ENCODE results near the gene JAK1.

- TF ChIP-seq CTCF (IDR thresholded peaks at IDR 0.05) (no peak), POLR2A (IDR thresholded peaks at IDR 0.05; ENCODE audit: low read depth) (no peak)
Measured at GRCh38 chr1:65003316-65003664, 36.9 kb upstream of the JAK1 start.

All from esophagus muscularis mucosa (tissue), 3 donors.